Loucy (cell line): Measurements from ENCODE around the gene ITPKB.

Experiments used
- EZH2phosphoT487 ChIP-seq: fragments of 200-600 bp; IDR thresholded peaks from 2 replicates; pipeline ENCODE4 v1.6.1; 2018; ENCODE audit warnings: antibody characterized with exemption, mild to moderate bottlenecking, moderate library complexity, borderline replicate concordance
- TF ChIP-seq, protein P1 (sequence below): fragments of 200-600 bp; sonication (generic); conservative IDR thresholded peaks from 2 replicates; pipeline ENCODE4 v1.5.1; 2014; ENCODE audit warnings: mild to moderate bottlenecking, antibody characterized with exemption, low read length

DNA sequence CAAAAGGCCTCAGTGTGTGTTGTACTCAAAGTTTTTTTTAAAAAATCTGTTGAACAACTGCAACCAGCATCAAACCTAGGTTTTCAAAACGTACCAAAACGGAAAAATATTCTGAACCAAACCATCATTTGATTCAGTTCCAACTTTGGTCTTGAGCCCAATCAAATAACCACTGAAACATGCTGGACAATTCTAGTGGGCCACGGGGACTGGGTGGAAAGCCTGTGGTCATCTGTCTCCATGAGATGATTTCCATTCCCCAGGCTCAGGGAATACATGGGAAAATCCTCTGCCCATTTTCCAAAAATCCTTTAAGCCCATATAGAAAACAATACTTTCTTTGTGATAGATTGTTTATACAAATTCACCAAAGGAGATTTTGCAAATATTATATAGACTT, 22.5 kb downstream of the ITPKB start:
- TF ChIP-seq, protein P1, sequence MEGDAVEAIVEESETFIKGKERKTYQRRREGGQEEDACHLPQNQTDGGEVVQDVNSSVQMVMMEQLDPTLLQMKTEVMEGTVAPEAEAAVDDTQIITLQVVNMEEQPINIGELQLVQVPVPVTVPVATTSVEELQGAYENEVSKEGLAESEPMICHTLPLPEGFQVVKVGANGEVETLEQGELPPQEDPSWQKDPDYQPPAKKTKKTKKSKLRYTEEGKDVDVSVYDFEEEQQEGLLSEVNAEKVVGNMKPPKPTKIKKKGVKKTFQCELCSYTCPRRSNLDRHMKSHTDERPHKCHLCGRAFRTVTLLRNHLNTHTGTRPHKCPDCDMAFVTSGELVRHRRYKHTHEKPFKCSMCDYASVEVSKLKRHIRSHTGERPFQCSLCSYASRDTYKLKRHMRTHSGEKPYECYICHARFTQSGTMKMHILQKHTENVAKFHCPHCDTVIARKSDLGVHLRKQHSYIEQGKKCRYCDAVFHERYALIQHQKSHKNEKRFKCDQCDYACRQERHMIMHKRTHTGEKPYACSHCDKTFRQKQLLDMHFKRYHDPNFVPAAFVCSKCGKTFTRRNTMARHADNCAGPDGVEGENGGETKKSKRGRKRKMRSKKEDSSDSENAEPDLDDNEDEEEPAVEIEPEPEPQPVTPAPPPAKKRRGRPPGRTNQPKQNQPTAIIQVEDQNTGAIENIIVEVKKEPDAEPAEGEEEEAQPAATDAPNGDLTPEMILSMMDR: no peak
- TF ChIP-seq EZH2phosphoT487: no peak
